ENCODE results near the gene GUCY1A2. TPM values are rescaled to one million over a fixed set of nuclear protein-coding genes. Genes with fewer than 3 reads are reported as not detected.

Gene GUCY1A2
- polyA plus RNA-seq, 3 donors = not detected

DNA sequence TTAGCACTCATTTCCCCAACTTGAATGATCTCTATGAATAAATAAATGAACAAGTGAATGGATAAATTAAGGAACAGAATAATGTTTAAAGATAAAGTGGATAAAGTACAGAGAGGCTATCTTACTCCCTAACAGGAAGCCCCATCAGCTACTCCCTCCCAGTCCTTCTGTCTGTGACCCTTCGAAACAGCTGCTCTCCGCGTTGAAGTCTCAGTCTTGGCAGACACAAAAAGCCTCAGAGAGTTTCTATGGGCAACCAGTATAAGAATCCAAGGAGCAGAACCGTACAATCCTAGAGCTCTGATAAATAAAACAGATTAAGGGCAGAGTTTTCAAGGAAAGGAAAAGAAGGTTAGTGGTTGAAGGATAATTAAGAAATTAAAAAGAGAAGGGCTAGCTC, 35.0 kb downstream of the GUCY1A2 start:
- no peak overlapping the region for H3K27ac Mint-ChIP-seq
- H3K36me3 ChIP-seq (replicated peaks in 1 of 2; ENCODE audit: control insufficient read depth in 1 of 2, insufficient read depth in 2 of 2, low read length in 2 of 2) = no peaks in the 10 kb centered on the region
- no peaks in the 10 kb centered on the region for H4K20me1 ChIP-seq (ENCODE audit: insufficient read depth, low read length)
- H2AFZ ChIP-seq (ENCODE audit: insufficient read depth, low read depth, low read length, poor library complexity, severe bottlenecking) = no peak overlapping the region
- no peak overlapping the region for H3K4me2 ChIP-seq (replicated peaks; ENCODE audit: extremely low read depth, low read length, poor library complexity, severe bottlenecking)
- no peaks in the 10 kb centered on the region for H3K4me1 Mint-ChIP-seq
- no peaks in the 10 kb centered on the region for H3K36me3 Mint-ChIP-seq
- H3K4me1 ChIP-seq (ENCODE audit: control insufficient read depth in 1 of 2, insufficient read depth in 2 of 2, low read length in 2 of 2) = no peaks in the 10 kb centered on the region
- H3K27ac ChIP-seq (ENCODE audit: low read depth in 1 of 2, low read length in 2 of 2) = no peak overlapping the region
- no peaks in the 10 kb centered on the region for H3K27me3 ChIP-seq (ENCODE audit: control insufficient read depth in 2 of 2, insufficient read depth in 2 of 2, low read length in 2 of 2)
- peaks cover 0 to 7% (median 2%) of the 10 kb centered on the region in 7 donors for H3K9me3 Mint-ChIP-seq
- H3K27me3 Mint-ChIP-seq (ENCODE audit: low read depth in 3 of 3) = no peaks in the 10 kb centered on the region
- DNase-seq = no peak
- no peaks in the 10 kb centered on the region for H3K9me3 ChIP-seq (replicated peaks in 1 of 2; ENCODE audit: control insufficient read depth in 1 of 2, insufficient read depth in 1 of 2, low read length in 2 of 2)
- intact Hi-C loops (cut with micrococcal nuclease) = no loop called here
- no peak overlapping the region for H3K4me3 ChIP-seq (replicated peaks in 1 of 3; ENCODE audit: low read depth in 2 of 3, low read length in 3 of 3)
- H3K79me2 ChIP-seq (ENCODE audit: insufficient read depth, low read length) = no peaks in the 10 kb centered on the region
- whole genome bisulfite sequencing (ENCODE audit: insufficient coverage) = 87% methylated on average over 3 of the region's 4 CpGs
- H3K9ac ChIP-seq (ENCODE audit: insufficient read depth, low read length, poor library complexity, severe bottlenecking) = no peak overlapping the region
- no peak overlapping the region for H3K4me3 Mint-ChIP-seq
- TF ChIP-seq, protein P1, sequence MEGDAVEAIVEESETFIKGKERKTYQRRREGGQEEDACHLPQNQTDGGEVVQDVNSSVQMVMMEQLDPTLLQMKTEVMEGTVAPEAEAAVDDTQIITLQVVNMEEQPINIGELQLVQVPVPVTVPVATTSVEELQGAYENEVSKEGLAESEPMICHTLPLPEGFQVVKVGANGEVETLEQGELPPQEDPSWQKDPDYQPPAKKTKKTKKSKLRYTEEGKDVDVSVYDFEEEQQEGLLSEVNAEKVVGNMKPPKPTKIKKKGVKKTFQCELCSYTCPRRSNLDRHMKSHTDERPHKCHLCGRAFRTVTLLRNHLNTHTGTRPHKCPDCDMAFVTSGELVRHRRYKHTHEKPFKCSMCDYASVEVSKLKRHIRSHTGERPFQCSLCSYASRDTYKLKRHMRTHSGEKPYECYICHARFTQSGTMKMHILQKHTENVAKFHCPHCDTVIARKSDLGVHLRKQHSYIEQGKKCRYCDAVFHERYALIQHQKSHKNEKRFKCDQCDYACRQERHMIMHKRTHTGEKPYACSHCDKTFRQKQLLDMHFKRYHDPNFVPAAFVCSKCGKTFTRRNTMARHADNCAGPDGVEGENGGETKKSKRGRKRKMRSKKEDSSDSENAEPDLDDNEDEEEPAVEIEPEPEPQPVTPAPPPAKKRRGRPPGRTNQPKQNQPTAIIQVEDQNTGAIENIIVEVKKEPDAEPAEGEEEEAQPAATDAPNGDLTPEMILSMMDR (IDR thresholded peaks at IDR 0.05) = no peak

DNA sequence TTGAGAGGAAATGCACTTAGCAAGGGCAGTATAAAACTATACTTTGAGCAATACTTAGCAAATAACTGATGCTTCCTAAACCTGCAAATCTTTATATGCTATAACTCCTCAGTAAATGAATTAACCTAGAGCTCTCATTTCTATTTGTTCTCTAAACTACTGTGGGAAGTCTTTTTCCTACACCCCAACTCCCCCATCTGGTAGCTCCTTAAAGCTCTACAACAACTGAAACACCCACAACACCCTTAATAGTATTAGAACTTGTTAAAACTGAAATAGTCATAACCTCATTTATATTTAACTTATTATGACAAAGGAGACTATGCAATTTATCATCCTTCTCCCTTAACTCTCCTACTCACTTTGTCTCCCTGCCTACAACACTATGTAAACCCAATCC, 43.4 kb downstream of the GUCY1A2 start:
- TF ChIP-seq, protein P1 (IDR thresholded peaks at IDR 0.05) = no peak
- Mint-ChIP-seq H3K27ac (no peak overlapping the region), H3K4me3 (no peak overlapping the region), H3K27me3 (ENCODE audit: low read depth in 3 of 3) (no peaks in the 10 kb centered on the region), H3K4me1 (no peaks in the 10 kb centered on the region), H3K36me3 (no peaks in the 10 kb centered on the region), H3K9me3 (peaks cover 0 to 4% (median 2%) of the 10 kb centered on the region in 7 donors)
- Histone ChIP-seq H3K4me2 (replicated peaks; ENCODE audit: extremely low read depth, low read length, poor library complexity, severe bottlenecking) (no peak overlapping the region), H3K9me3 (replicated peaks in 1 of 2; ENCODE audit: control insufficient read depth in 1 of 2, insufficient read depth in 1 of 2, low read length in 2 of 2) (no peaks in the 10 kb centered on the region), H3K27me3 (ENCODE audit: control insufficient read depth in 2 of 2, insufficient read depth in 2 of 2, low read length in 2 of 2) (no peaks in the 10 kb centered on the region), H3K27ac (ENCODE audit: low read depth in 1 of 2, low read length in 2 of 2) (no peak overlapping the region), H3K79me2 (ENCODE audit: insufficient read depth, low read length) (no peaks in the 10 kb centered on the region), H3K4me1 (ENCODE audit: control insufficient read depth in 1 of 2, insufficient read depth in 2 of 2, low read length in 2 of 2) (no peaks in the 10 kb centered on the region), H3K4me3 (replicated peaks in 1 of 3; ENCODE audit: low read depth in 2 of 3, low read length in 3 of 3) (no peak overlapping the region), H3K36me3 (replicated peaks in 1 of 2; ENCODE audit: control insufficient read depth in 1 of 2, insufficient read depth in 2 of 2, low read length in 2 of 2) (no peaks in the 10 kb centered on the region), H4K20me1 (ENCODE audit: insufficient read depth, low read length) (no peaks in the 10 kb centered on the region), H3K9ac (ENCODE audit: insufficient read depth, low read length, poor library complexity, severe bottlenecking) (no peak overlapping the region), H2AFZ (ENCODE audit: insufficient read depth, low read depth, low read length, poor library complexity, severe bottlenecking) (no peak overlapping the region)
- intact Hi-C loops (cut with micrococcal nuclease) = no loop called here
- DNase-seq = no peak

All from CD14-positive monocyte (primary cell).